GM12865 (cell line): Measurements from ENCODE around the gene GPLD1.

Experiments used
- DNase-seq: peaks from one replicate; pipeline ENCODE4 v3.0.0; 2010; ENCODE audit warnings: low read depth
- H3K4me3 ChIP-seq: 2 replicates; pipeline ENCODE4 v1.5.1; 2011; ENCODE audit warnings: mild to moderate bottlenecking, low read depth, low read length, control low read depth
- TF ChIP-seq, protein P1 (sequence below): IDR thresholded peaks from 2 replicates; pipeline ENCODE4 v1.5.1; 2011; ENCODE audit warnings: low read length, control low read depth, low read depth, inconsistent platforms; ENCODE audit not compliant: insufficient read depth; ENCODE audit errors: missing control alignments

Gene GPLD1

DNA sequence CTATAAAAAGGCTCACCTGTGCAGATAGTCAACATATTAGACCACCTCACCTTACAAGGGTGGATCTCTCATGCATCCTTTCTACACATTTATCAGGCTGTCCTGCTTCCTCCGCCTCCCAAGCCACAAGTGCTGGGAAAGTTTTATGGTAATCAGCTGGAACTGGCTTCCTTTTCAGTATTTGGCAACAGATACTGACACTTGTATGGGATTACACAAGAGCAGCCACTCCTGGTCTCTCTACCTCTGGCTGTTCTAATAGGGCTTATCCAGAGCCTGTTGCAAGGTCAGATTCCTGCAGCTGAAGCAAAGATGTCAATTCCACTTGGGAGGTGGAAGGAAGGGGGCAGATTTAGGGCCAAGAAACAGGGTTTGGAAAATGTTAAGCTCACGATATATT, 503 bp upstream of the GPLD1 start:
- DNase-seq = no peak
- TF ChIP-seq, protein P1, sequence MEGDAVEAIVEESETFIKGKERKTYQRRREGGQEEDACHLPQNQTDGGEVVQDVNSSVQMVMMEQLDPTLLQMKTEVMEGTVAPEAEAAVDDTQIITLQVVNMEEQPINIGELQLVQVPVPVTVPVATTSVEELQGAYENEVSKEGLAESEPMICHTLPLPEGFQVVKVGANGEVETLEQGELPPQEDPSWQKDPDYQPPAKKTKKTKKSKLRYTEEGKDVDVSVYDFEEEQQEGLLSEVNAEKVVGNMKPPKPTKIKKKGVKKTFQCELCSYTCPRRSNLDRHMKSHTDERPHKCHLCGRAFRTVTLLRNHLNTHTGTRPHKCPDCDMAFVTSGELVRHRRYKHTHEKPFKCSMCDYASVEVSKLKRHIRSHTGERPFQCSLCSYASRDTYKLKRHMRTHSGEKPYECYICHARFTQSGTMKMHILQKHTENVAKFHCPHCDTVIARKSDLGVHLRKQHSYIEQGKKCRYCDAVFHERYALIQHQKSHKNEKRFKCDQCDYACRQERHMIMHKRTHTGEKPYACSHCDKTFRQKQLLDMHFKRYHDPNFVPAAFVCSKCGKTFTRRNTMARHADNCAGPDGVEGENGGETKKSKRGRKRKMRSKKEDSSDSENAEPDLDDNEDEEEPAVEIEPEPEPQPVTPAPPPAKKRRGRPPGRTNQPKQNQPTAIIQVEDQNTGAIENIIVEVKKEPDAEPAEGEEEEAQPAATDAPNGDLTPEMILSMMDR = no peak
- no peak overlapping the region for H3K4me3 ChIP-seq

DNA sequence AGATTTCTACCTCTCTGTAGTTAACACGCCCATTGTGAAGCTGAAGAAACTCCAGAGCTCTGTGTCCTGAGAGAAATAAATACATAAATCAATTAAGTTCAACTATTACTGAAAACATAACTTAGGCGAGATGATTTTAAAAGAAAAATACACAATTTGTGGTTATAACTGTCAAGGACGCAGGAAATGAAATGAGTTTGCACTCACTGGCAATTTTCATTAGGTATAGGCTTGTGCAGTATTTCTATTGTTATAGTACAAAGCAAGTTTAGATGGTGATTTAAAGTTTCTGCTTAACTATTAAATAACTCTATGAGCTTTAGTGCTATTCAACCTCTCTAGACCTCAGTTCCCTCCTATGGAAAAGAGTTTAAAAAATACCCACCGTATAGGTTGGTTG, 3.3 kb downstream of the GPLD1 start:
- TF ChIP-seq, protein P1 = no peak
- H3K4me3 ChIP-seq = no peak overlapping the region
- DNase-seq = no peak

DNA sequence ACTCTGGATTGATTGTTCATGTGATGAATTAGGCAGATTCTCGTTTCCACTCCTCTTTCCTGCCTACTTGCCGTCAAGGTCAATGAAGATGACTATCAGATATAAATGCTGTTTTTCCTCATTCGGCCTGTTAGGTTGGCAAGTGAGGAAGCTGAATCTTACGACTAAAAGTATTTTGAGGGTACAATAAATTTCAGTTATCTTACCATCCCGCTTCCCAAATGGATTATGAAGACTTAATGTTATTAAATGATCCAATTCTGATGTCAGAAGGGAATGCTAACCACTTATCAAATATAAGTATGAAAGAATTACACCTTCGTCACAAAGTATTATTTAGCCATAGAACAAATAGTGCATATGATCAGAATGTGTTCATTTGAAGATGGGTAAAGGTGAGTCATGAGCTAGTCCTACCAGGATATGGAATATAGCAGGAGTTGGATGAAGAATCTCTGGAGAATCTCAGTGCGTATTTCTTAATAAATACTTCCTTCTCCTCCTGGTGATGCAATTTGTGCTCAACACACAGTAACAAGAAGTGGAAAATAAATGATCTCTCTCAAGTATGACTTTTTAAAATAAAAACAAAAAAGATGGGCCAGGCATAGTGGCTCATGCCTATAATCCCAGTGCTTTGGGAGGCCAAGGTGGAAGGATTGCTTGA, 4.6 kb downstream of the GPLD1 start:
- TF ChIP-seq, protein P1 = no peak
- DNase-seq = no peak

DNA sequence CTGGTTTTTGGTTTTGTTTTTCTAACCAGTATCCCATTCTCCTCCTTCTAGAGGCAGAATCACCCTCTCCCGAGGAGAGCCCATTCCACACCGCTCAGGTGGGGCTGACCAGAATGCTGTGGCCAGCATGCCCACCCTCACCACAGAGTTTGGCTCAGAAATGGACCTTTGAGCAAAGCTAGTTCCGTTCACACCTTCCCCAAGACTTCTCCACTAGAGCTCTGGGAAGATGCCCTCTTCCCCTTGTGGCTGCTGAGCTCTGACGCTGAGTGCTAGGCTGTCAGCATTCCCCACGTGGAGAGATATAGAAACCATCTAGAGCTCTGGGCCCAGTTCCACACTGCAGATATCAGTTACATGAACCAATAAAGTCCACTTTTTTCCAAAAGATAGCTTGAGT, 7.9 kb downstream of the GPLD1 start:
- DNase-seq = no peak
- TF ChIP-seq, protein P1 = no peak
- no peak overlapping the region for H3K4me3 ChIP-seq

More for the DNA sequence above, 4.6 kb downstream of the GPLD1 start:
- H3K4me3 ChIP-seq = no peak overlapping the region

DNA sequence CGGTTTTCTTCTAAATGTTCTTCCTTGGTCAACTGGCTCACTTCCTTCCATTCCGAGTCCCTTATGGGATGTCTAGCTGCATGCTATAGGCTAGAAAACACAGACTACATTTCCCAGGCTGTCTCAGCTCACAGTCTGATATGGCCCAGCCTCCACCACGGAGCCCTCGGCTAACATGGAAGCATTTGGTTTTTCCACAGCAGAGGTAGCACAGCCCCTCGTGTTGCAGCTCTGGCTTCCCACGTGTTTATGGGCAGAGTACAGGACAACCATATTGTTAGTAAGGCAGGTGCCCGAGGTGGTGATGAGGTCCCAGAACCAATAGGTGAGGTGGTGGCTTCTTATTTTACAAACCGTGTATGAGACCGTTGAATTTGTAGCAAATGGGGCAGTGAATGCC, 8.7 kb downstream of the GPLD1 start:
- H3K4me3 ChIP-seq = no peak overlapping the region
- TF ChIP-seq, protein P1 = no peak
- DNase-seq = no peak

DNA sequence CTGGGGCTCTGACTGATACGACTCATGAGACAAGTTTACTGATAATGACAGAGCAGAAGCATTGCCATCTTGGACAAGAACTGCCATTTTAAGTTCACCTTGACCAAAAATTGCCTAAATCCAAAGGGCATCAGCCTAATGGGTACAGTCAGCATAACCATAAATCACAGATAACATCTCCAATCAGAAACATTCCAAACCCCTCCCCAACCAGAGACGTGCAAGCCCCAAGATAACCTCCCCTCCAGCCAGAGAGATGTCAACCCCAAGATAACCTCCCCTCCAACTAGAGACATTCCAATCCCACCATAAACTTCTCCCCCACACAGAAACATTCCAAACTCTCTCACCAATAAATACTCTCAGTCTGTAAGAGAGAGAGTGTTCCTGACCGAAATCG, 10.5 kb downstream of the GPLD1 start:
- DNase-seq = no peak
- TF ChIP-seq, protein P1 = no peak
- H3K4me3 ChIP-seq = no peak overlapping the region

DNA sequence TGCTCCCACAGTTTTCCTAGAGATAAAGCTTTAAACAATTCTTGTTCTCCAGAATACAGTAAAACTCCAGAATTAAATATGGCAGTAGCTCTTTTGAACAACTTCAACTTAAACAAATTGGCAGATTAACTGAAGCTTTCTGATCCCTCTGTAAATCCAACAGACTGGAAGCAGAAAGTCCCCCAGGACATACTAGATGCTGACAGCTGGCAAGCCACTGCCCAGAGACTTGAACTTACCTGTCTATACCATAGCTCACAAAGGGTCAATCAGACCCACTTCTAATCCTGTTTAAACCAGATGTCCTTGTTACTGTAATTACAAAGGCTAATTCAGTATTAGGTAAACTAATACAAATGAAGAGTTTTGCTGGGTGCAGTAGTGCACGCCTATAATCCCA, 12.3 kb downstream of the GPLD1 start:
- DNase-seq = no peak
- H3K4me3 ChIP-seq = no peak overlapping the region
- TF ChIP-seq, protein P1 = no peak
